Prostate gland (tissue), 2 donors: ENCODE measurements around the gene FASTK. TPM values are rescaled to one million over a fixed set of nuclear protein-coding genes. Genes with fewer than 3 reads are reported as not detected.

Experiments used
- DNase-seq: peaks from one replicate; pipeline ENCODE4 v3.0.0-alpha.2; 2019; ENCODE audit warnings: low spot score
- H3K27ac ChIP-seq, 2 donors: fragments of 200-600 bp; sonication (generic); 2 replicates each; pipeline ENCODE4 v1.5.1; 2017 to 2019
- H3K27me3 ChIP-seq: fragments of 200-600 bp; sonication (generic); replicated peaks from 2 replicates; pipeline ENCODE4 v1.5.1; 2019; ENCODE audit not compliant: insufficient read depth
- H3K36me3 ChIP-seq, 2 donors: fragments of 200-600 bp; sonication (generic); 1 replicate in 1 of 2; 2 replicates in 1 of 2; pipeline versions ENCODE4 v1.5.1 to v1.8.1; 2017 to 2019
- H3K4me1 ChIP-seq: fragments of 200-600 bp; sonication (generic); replicated peaks from 2 replicates; pipeline ENCODE4 v1.5.1; 2019
- H3K4me3 ChIP-seq, 2 donors: fragments of 200-600 bp; sonication (generic); 2 replicates each; pipeline ENCODE4 v1.5.1; 2017 to 2019
- H3K9me3 ChIP-seq: fragments of 200-600 bp; sonication (generic); 2 replicates; pipeline ENCODE4 v1.5.1; 2017
- CTCF ChIP-seq, 4 experiments: fragments of 200-600 bp in 2 of 4; fragments of 450-650 bp in 2 of 4; sonication (generic) in 2 of 4; IDR thresholded peaks; 1 replicate in 3 of 4; 2 replicates in 1 of 4; pipeline ENCODE4 v1.5.1; 2016 to 2019; ENCODE audit warnings: antibody characterized with exemption in 4 of 4, mild to moderate bottlenecking in 2 of 4, moderate library complexity in 2 of 4
- POLR2A ChIP-seq: fragments of 450-650 bp; IDR thresholded peaks from one replicate; pipeline ENCODE4 v1.6.1; 2016; ENCODE audit warnings: antibody characterized with exemption, mild to moderate bottlenecking
- POLR2AphosphoS5 ChIP-seq: sonication (generic); formaldehyde crosslinking; IDR thresholded peaks from one replicate; pipeline ENCODE4 v1.6.1; 2017; ENCODE audit warnings: antibody characterized with exemption
- WGBS: methylation state at CpG from one replicate; pipeline ENCODE4 v1.1.5; 2018; 5-methylcytosine and 5-hydroxymethylcytosine counted together
- intact Hi-C: fragments of 100-400 bp; cut with DNase I; formaldehyde crosslinking; loops from one replicate; pipeline ENCODE4 v1.14.2; 2022
- total RNA-seq, 2 donors: library from RNA; depleted of rRNA; stranded (reverse); fragments of >200 nt; gene quantifications; one replicate each; pipeline ENCODE4 v1.1.0, GENCODE V29; 2016

Gene FASTK
- total RNA-seq, 2 donors from 2014 or later: 107 to 122 TPM

DNA sequence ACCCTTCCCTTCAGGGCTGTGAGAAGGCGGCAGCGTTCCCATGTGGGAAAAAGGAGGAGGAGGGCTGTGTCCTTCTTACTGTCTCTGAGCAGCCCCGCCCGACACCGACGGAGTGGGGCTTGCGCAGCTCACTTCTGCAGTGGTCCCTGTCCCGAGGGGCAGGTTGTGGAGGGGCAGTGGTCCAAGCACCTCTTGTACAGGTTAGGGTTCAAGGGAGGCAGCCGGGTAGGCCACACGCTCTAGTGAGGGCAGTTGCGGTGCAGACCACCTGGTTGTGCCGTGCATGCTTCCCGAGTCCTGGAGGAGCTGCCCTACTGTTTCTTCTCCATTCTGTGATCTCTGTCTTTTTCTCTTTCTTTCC, 38.4 kb upstream of the FASTK start:
- 94% methylated on average over 13 of the region's 13 CpGs for WGBS
- H3K4me1 ChIP-seq: peaks cover 7% of the 10 kb centered on the region
- no peak overlapping the region for H3K27ac ChIP-seq
- no peaks in the 10 kb centered on the region for H3K27me3 ChIP-seq
- peaks cover 13 to 27% of the 10 kb centered on the region in 2 donors for H3K36me3 ChIP-seq
- DNase-seq: no peak
- H3K9me3 ChIP-seq: no peaks in the 10 kb centered on the region
- H3K4me3 ChIP-seq: no peak overlapping the region
- TF ChIP-seq POLR2AphosphoS5 (no peak), CTCF (IDR thresholded peaks at IDR 0.05) (no peak), POLR2A (no peak)
- intact Hi-C loops: no loop called here

- Histone ChIP-seq H3K27me3 (no peaks in the 10 kb centered on the region), H3K9me3 (no peaks in the 10 kb centered on the region), H3K4me1 (peaks cover 7% of the 10 kb centered on the region), H3K4me3 (no peak overlapping the region), H3K36me3 (peaks cover 13 to 26% of the 10 kb centered on the region in 2 donors), H3K27ac (no peak overlapping the region)
- TF ChIP-seq POLR2AphosphoS5: no peak
- no peak for TF ChIP-seq POLR2A
- TF ChIP-seq CTCF (IDR thresholded peaks at IDR 0.05): no peak
- no peak for DNase-seq
- intact Hi-C loops: no loop called here
- WGBS: 95% methylated on average over 38 of the region's 38 CpGs
These were observed 37.8 kb upstream of the FASTK start for GRCh38 chr7:151118108-151119054.

DNA sequence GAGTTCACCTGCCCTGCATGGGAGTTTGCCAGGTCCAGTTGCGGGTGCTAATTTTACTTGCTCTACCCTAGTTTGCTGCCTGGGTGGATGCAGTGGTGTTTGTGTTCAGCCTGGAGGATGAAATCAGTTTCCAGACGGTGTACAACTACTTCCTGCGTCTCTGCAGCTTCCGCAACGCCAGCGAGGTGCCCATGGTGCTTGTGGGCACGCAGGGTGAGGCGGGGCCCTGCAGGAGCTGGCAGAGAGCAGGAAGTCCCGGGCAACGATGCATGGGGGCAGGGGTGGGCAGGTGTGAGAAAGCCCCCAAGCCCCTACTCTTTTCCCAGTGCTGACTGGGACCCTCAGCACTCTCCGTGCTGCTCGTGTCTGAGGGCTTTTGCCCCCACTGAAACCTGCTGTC, 37.0 kb upstream of the FASTK start:
- Histone ChIP-seq H3K9me3 (no peaks in the 10 kb centered on the region), H3K4me1 (peaks cover 11% of the 10 kb centered on the region), H3K27me3 (no peaks in the 10 kb centered on the region), H3K36me3 (peaks cover 13 to 18% of the 10 kb centered on the region in 2 donors), H3K27ac (no peak overlapping the region), H3K4me3 (no peak overlapping the region)
- TF ChIP-seq POLR2AphosphoS5 (no peak), CTCF (IDR thresholded peaks at IDR 0.05) (no peak), POLR2A (no peak)
- no peak for DNase-seq
- WGBS: 81% methylated on average over 11 of the region's 12 CpGs
- intact Hi-C loops: no loop called here

GRCh38 chr7:151116603-151117440, 36.2 kb upstream of the FASTK start:
- H3K27ac ChIP-seq: peak overlapping the region; percentile 65 to 70
- peak overlapping the region; percentile 22 to 24 for H3K4me3 ChIP-seq
- DNase-seq: no peak
- H3K4me1 ChIP-seq: peaks cover 11% of the 10 kb centered on the region
- no peaks in the 10 kb centered on the region for H3K9me3 ChIP-seq
- intact Hi-C loops: no loop called here
- H3K27me3 ChIP-seq: no peaks in the 10 kb centered on the region
- 66% methylated on average over 27 of the region's 27 CpGs for whole genome bisulfite sequencing
- TF ChIP-seq POLR2A: no peak
- no peak for TF ChIP-seq POLR2AphosphoS5
- no peak for TF ChIP-seq CTCF (IDR thresholded peaks at IDR 0.05)
- peaks cover 10 to 13% of the 10 kb centered on the region in 2 donors for H3K36me3 ChIP-seq
